SK-N-SH treated with all-trans-retinoic acid at 6 μM for 48 hours (cell line): ENCODE results near the gene DVL1.

Experiments used
- BACH2 ChIP-seq: fragments of 250-450 bp; sonication (Bioruptor Pico); IDR thresholded peaks from 2 replicates; pipeline ENCODE4 v1.9.0; 2021; ENCODE audit warnings: mild to moderate bottlenecking, borderline replicate concordance
- CREB5 ChIP-seq: fragments of 250-450 bp; sonication (Bioruptor Pico); IDR thresholded peaks from 2 replicates; pipeline ENCODE4 v1.5.1; 2020; ENCODE audit warnings: low read depth, mild to moderate bottlenecking, moderate library complexity
- CSRNP3 ChIP-seq: fragments of 250-450 bp; sonication (Bioruptor Pico); IDR thresholded peaks from 2 replicates; pipeline ENCODE4 v1.5.1; 2021; ENCODE audit warnings: mild to moderate bottlenecking, moderate library complexity
- PATZ1 ChIP-seq: fragments of 250-450 bp; sonication (Bioruptor Pico); IDR thresholded peaks from 2 replicates; pipeline ENCODE4 v1.8.0; 2020; ENCODE audit warnings: mild to moderate bottlenecking, moderate library complexity, borderline replicate concordance
- POU6F1 ChIP-seq: fragments of 250-450 bp; sonication (Bioruptor Pico); IDR thresholded peaks from 2 replicates; pipeline ENCODE4 v1.8.0; 2021; ENCODE audit warnings: low read depth, mild to moderate bottlenecking, moderate library complexity, borderline replicate concordance
- RARB ChIP-seq: fragments of 250-450 bp; sonication (Bioruptor Pico); IDR thresholded peaks from 2 replicates; pipeline ENCODE4 v1.8.0; 2021; ENCODE audit warnings: mild to moderate bottlenecking, moderate library complexity

- TF ChIP-seq RARB (CRISPR knock-in tag) (no peak), POU6F1 (no peak), PATZ1 (CRISPR knock-in tag) (no peak), BACH2 (CRISPR knock-in tag) (no peak), CSRNP3 (CRISPR knock-in tag) (no peak), CREB5 (no peak)
These were observed 19.7 kb downstream of the DVL1 start for GRCh38 chr1:1329304-1330210.
